Activated naive CD4-positive, alpha-beta T cell treated with Interleukin-2 at 50 U/mL for 16 hours (primary cell): ENCODE data around the gene ADD3.
"Not testable (repeated sequence)": the region's sequence is repeated elsewhere in the genome, so short reads cannot be mapped to it uniquely, and the experiment has no call there.

Source experiments
- DNase-seq: peaks from one replicate; pipeline ENCODE4 v3.0.0-alpha.2; 2020

Gene ADD3

GRCh38 chr10:110114668-110115067 lies 106.9 kb downstream of the ADD3 start:
- DNase-seq = not testable (repeated sequence)

- DNase-seq = no peak
These were observed 108.2 kb downstream of the ADD3 start for GRCh38 chr10:110115784-110116520.

- DNase-seq = no peak
These were observed 111.3 kb downstream of the ADD3 start for GRCh38 chr10:110118891-110119621.

- no peak for DNase-seq
These were observed 115.8 kb downstream of the ADD3 start for GRCh38 chr10:110123594-110123993.

GRCh38 chr10:110129490-110129889 lies 121.7 kb downstream of the ADD3 start:
- DNase-seq = no peak

GRCh38 chr10:110134917-110135316 lies 127.1 kb downstream of the ADD3 start:
- DNase-seq = no peak

- not testable (repeated sequence) for DNase-seq
These were observed 128.1 kb downstream of the ADD3 start for GRCh38 chr10:110135836-110136235.

- no peak for DNase-seq
These were observed 129.4 kb downstream of the ADD3 start for GRCh38 chr10:110137142-110137545.

GRCh38 chr10:110138197-110138812 lies 130.5 kb downstream of the ADD3 start:
- DNase-seq = no peak

GRCh38 chr10:110141185-110141584 lies 133.4 kb downstream of the ADD3 start:
- no peak for DNase-seq

- no peak for DNase-seq
These were observed 134.3 kb downstream of the ADD3 start for GRCh38 chr10:110141871-110142635.

GRCh38 chr10:110142965-110143364 lies 135.2 kb downstream of the ADD3 start:
- DNase-seq = no peak

GRCh38 chr10:110144507-110144906 lies 136.7 kb downstream of the ADD3 start:
- DNase-seq = no peak

GRCh38 chr10:110147961-110148360 lies 140.2 kb downstream of the ADD3 start:
- no peak for DNase-seq

GRCh38 chr10:110149259-110149658 lies 141.5 kb downstream of the ADD3 start:
- no peak for DNase-seq

GRCh38 chr10:110150046-110150445 lies 142.3 kb downstream of the ADD3 start:
- DNase-seq = no peak

GRCh38 chr10:110150981-110151380 lies 143.2 kb downstream of the ADD3 start:
- DNase-seq = no peak

GRCh38 chr10:110151467-110151866 lies 143.7 kb downstream of the ADD3 start:
- DNase-seq = no peak

- DNase-seq = no peak
These were observed 144.2 kb downstream of the ADD3 start for GRCh38 chr10:110151971-110152370.

- no peak for DNase-seq
These were observed 145.6 kb downstream of the ADD3 start for GRCh38 chr10:110153396-110153795.

GRCh38 chr10:110156046-110156445 lies 148.3 kb downstream of the ADD3 start:
- DNase-seq = no peak

GRCh38 chr10:110158051-110159005 lies 150.5 kb downstream of the ADD3 start:
- DNase-seq = no peak
